CD4-positive, alpha-beta memory T cell (primary cell): ENCODE data around the gene TLL1. TPM values are rescaled to one million over a fixed set of nuclear protein-coding genes. Genes with fewer than 3 reads are reported as not detected.

Experiments used
- CTCF ChIA-PET: fragments of 350-600 bp; sonication (Branson Sonifier 250); formaldehyde crosslinking; loops from one replicate; lab custom pipeline; 2021; ENCODE audit warnings: inconsistent platforms; ENCODE audit not compliant: partially characterized antibody; lab: Charles Lee
- POLR2A ChIA-PET: fragments of 350-600 bp; sonication (Branson Sonifier 250); formaldehyde crosslinking; loops from one replicate; lab custom pipeline; 2021; ENCODE audit not compliant: partially characterized antibody; lab: Charles Lee
- DNase-seq, 5 donors: peaks; one replicate each; pipeline versions ENCODE4 v3.0.0 to v3.0.0-alpha.2; 2020 to 2022; ENCODE audit warnings: mixed read lengths in 1 of 5
- H3K27ac ChIP-seq: one replicate; pipeline ENCODE4 v1.7.0; 2013; ENCODE audit warnings: low read depth, low read length
- H3K27me3 ChIP-seq: 2 replicates; pipeline ENCODE4 v1.7.0; 2013; ENCODE audit warnings: mild to moderate bottlenecking, low read length, moderate library complexity; ENCODE audit not compliant: insufficient read depth
- H3K36me3 ChIP-seq: 2 replicates; pipeline ENCODE4 v1.7.0; 2013; ENCODE audit warnings: mild to moderate bottlenecking, low read length, moderate library complexity; ENCODE audit not compliant: insufficient read depth
- H3K4me1 ChIP-seq: 2 replicates; pipeline ENCODE4 v1.7.0; 2013; ENCODE audit warnings: mild to moderate bottlenecking, low read length, moderate library complexity; ENCODE audit not compliant: insufficient read depth
- H3K4me3 ChIP-seq, 2 donors: one replicate each; pipeline ENCODE4 v1.7.0; 2013; ENCODE audit warnings: low read length in 2 of 2, mild to moderate bottlenecking in 1 of 2
- H3K9me3 ChIP-seq, 2 donors: one replicate each; pipeline ENCODE4 v1.7.0; 2013; ENCODE audit warnings: low read length in 2 of 2, control low read depth in 1 of 2; ENCODE audit not compliant: control insufficient read depth in 1 of 2
- H3K27ac Mint-ChIP-seq, 7 donors: one replicate each; pipeline ENCODE4 v1.8.0; 2020 to 2021; ENCODE audit warnings: mixed read lengths in 7 of 7, mild to moderate bottlenecking in 6 of 7, inconsistent platforms in 3 of 7, moderate library complexity in 3 of 7
- H3K27me3 Mint-ChIP-seq, 2 donors: one replicate each; pipeline ENCODE4 v1.8.0; 2020 to 2021; ENCODE audit warnings: mixed read lengths in 2 of 2
- H3K36me3 Mint-ChIP-seq, 2 donors: one replicate each; pipeline ENCODE4 v1.8.0; 2020 to 2021; ENCODE audit warnings: mixed read lengths in 2 of 2, inconsistent platforms in 1 of 2, mild to moderate bottlenecking in 1 of 2
- H3K4me1 Mint-ChIP-seq, 4 donors: one replicate each; pipeline ENCODE4 v1.8.0; 2020 to 2021; ENCODE audit warnings: mixed read lengths in 4 of 4, mild to moderate bottlenecking in 1 of 4
- H3K4me3 Mint-ChIP-seq, 8 donors: one replicate each; pipeline ENCODE4 v1.8.0; 2020 to 2021; ENCODE audit warnings: mixed read lengths in 8 of 8, mild to moderate bottlenecking in 7 of 8, moderate library complexity in 6 of 8, inconsistent platforms in 3 of 8
- H3K9me3 Mint-ChIP-seq, 8 donors: one replicate each; pipeline ENCODE4 v1.8.0; 2020 to 2021; ENCODE audit warnings: mixed read lengths in 8 of 8, mild to moderate bottlenecking in 5 of 8, inconsistent platforms in 3 of 8, moderate library complexity in 1 of 8
- intact Hi-C: fragments of 100-400 bp; cut with micrococcal nuclease; formaldehyde crosslinking; loops from one replicate; pipeline ENCODE4 v1.15.1; 2023
- polyA plus RNA-seq, 2 donors: library from polyadenylated mRNA; unstranded; fragments of 300-500 nt; fragmentation: Illumina TruSeq; gene quantifications; one replicate each; pipeline ENCODE4 v1.2.3, GENCODE V29; 2021
- total RNA-seq, 2 experiments: library from RNA; stranded (reverse); gene quantifications; one replicate each; pipeline ENCODE4 v1.2.3, GENCODE V29; 2021

The TLL1 gene
- total and polyA plus RNA-seq, 4 experiments from 2014 or later = not detected

DNA sequence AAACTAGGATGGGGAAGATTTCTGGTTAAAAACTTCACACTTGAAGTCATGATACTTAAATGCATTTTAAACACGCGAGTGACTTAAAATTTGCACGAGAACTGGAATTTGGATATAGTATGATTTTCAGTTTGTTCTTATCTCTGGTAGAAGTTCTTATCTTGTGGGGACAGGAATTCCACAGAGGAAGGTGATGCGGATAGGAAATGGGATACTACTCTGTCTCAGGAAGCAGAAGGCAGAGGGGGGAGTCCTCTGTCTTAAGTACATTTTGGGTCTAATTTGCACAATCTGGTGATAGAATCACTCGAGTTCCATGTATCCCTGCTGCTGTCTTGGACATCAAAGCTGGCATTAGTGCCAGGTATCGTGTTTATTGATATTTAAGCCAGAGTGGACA, 53.3 kb downstream of the TLL1 start:
- H3K4me3 ChIP-seq = no peak overlapping the region
- no peak for DNase-seq
- intact Hi-C loops = no loop called here
- no peaks in the 10 kb centered on the region for H3K36me3 ChIP-seq
- Mint-ChIP-seq H3K36me3 (no peaks in the 10 kb centered on the region), H3K27me3 (no peaks in the 10 kb centered on the region), H3K9me3 (peaks cover 0 to 8% (median 0%) of the 10 kb centered on the region in 8 donors), H3K4me1 (no peaks in the 10 kb centered on the region), H3K27ac (no peak overlapping the region), H3K4me3 (no peak overlapping the region)
- H3K9me3 ChIP-seq = no peaks in the 10 kb centered on the region
- no peaks in the 10 kb centered on the region for H3K4me1 ChIP-seq
- POLR2A ChIA-PET = no interaction called here
- no peaks in the 10 kb centered on the region for H3K27me3 ChIP-seq
- CTCF ChIA-PET = no interaction called here
- no peak overlapping the region for H3K27ac ChIP-seq

DNA sequence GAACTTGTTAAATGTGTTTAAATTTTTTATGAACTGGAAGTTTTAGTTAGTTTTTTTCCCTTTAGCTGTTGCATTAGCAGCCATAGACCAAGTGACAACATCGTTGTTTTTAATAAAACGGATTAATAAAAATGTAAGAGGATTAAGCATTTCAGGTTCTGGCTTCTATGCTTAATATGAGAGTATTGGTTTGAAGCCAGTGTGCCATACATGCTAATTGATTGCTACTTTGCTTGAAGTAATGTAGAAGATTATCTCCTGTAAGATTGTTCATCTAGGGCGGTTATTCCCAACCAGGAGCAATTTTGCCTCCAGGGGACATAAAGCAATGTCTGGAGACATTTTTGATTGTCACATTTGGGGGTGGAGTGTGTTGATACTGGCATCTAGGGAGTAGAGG, 54.3 kb downstream of the TLL1 start:
- no peak overlapping the region for H3K4me3 Mint-ChIP-seq

DNA sequence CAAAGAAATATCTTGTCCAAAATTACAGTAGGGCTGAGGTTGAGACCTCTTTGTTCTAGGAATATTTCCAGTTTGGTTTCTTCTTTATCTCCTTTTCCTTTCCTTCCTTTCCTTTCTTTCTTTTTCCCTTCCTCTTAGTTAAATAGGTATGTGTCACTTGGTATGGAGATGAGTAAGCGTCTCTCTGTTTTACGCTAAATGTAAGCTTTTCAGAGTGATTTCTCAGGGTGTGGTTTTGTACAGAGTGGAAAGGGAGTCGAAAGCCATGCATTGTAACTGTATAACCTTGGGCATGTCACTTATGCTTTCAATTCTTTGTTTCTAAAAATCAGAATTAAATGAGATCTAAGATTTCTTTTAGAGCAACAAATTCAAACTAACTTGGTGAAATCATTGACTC, 54.8 kb downstream of the TLL1 start:
- H3K27ac Mint-ChIP-seq = no peak overlapping the region
- intact Hi-C loops = no loop called here
- no peak overlapping the region for H3K4me3 ChIP-seq
- H3K27me3 Mint-ChIP-seq = no peaks in the 10 kb centered on the region
- H3K9me3 ChIP-seq = no peaks in the 10 kb centered on the region
- H3K27ac ChIP-seq = no peak overlapping the region
- no peaks in the 10 kb centered on the region for H3K36me3 ChIP-seq
- ChIA-PET POLR2A (no interaction called here), CTCF (interaction anchor here (0.9 kb wide), 1 partner anchor 8 kb away, joined by 3 read pairs; no protein-coding TSS in a partner anchor)
- peaks cover 0 to 7% (median 0%) of the 10 kb centered on the region in 8 donors for H3K9me3 Mint-ChIP-seq
- H3K27me3 ChIP-seq = no peaks in the 10 kb centered on the region
- H3K4me1 ChIP-seq = no peaks in the 10 kb centered on the region
- H3K4me3 Mint-ChIP-seq = no peak overlapping the region
- no peak for DNase-seq
- no peaks in the 10 kb centered on the region for H3K4me1 Mint-ChIP-seq
- no peaks in the 10 kb centered on the region for H3K36me3 Mint-ChIP-seq

More for the DNA sequence above, 54.3 kb downstream of the TLL1 start:
- H3K27ac ChIP-seq = no peak overlapping the region
- ChIA-PET POLR2A (no interaction called here), CTCF (interaction anchor here (0.9 kb wide), 1 partner anchor 8 kb away, joined by 3 read pairs; no protein-coding TSS in a partner anchor)
- DNase-seq = no peak
- H3K36me3 ChIP-seq = no peaks in the 10 kb centered on the region
- H3K4me3 ChIP-seq = no peak overlapping the region
- Mint-ChIP-seq H3K27me3 (no peaks in the 10 kb centered on the region), H3K9me3 (peaks cover 0 to 7% (median 0%) of the 10 kb centered on the region in 8 donors), H3K36me3 (no peaks in the 10 kb centered on the region), H3K4me1 (no peaks in the 10 kb centered on the region), H3K27ac (no peak overlapping the region)
- no peaks in the 10 kb centered on the region for H3K9me3 ChIP-seq
- H3K27me3 ChIP-seq = no peaks in the 10 kb centered on the region
- no peaks in the 10 kb centered on the region for H3K4me1 ChIP-seq
- intact Hi-C loops = no loop called here

DNA sequence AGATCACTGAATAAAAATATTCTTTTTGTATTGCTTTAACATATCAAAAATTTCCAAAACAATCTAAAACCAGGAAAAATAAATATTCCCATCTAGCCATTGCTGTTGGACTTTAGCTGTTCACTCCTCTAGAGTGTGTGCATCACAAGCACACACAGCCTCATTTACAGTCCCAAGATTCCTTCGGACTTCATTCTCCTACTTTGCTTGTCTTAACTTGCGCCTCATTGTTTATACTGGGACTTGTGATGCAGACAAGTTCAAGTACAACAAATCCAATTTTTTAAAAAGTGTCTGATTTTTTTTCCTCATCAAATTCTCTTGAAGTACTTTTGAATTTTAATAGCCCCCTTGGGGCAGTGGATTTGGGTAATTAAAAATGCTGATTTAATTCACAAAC, 55.6 kb downstream of the TLL1 start:
- H3K4me3 ChIP-seq = no peak overlapping the region
- H3K4me1 ChIP-seq = no peaks in the 10 kb centered on the region
- no peak for DNase-seq
- H3K27me3 ChIP-seq = no peaks in the 10 kb centered on the region
- no peaks in the 10 kb centered on the region for H3K36me3 ChIP-seq
- no peaks in the 10 kb centered on the region for H3K36me3 Mint-ChIP-seq
- intact Hi-C loops = no loop called here
- ChIA-PET CTCF (no interaction called here), POLR2A (no interaction called here)
- no peaks in the 10 kb centered on the region for H3K27me3 Mint-ChIP-seq
- H3K27ac Mint-ChIP-seq = no peak overlapping the region
- peaks cover 0 to 7% (median 0%) of the 10 kb centered on the region in 8 donors for H3K9me3 Mint-ChIP-seq
- no peak overlapping the region for H3K27ac ChIP-seq
- no peak overlapping the region for H3K4me3 Mint-ChIP-seq
- H3K9me3 ChIP-seq = no peaks in the 10 kb centered on the region
- no peaks in the 10 kb centered on the region for H3K4me1 Mint-ChIP-seq

DNA sequence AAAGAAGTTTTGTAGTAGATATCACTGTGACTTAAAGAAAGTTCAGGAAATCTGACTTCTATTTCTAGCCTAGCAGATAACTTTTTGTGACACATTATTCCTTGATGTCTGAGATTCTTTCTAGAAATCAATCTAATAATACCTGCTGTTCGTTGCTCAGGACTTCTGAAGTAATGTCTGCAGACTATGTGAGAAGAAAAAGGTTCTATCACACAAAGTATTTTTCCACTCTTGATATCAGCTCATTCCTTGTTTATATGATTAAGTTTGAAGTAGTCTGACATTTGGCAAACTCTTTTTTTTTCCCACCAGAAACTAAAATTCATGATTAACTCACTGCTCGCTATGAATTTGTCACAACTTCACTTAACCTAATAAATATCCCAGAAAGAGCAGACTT, 56.6 kb downstream of the TLL1 start:
- POLR2A ChIA-PET = no interaction called here
- no peaks in the 10 kb centered on the region for H3K27me3 Mint-ChIP-seq
- CTCF ChIA-PET = no interaction called here
- H3K9me3 Mint-ChIP-seq = peaks cover 0 to 7% (median 0%) of the 10 kb centered on the region in 8 donors
- no peaks in the 10 kb centered on the region for H3K36me3 Mint-ChIP-seq
- H3K4me3 ChIP-seq = no peak overlapping the region
- H3K27me3 ChIP-seq = no peaks in the 10 kb centered on the region
- intact Hi-C loops = no loop called here
- no peaks in the 10 kb centered on the region for H3K36me3 ChIP-seq
- H3K4me1 Mint-ChIP-seq = no peaks in the 10 kb centered on the region
- H3K27ac Mint-ChIP-seq = no peak overlapping the region
- H3K9me3 ChIP-seq = no peaks in the 10 kb centered on the region
- no peaks in the 10 kb centered on the region for H3K4me1 ChIP-seq
- no peak overlapping the region for H3K4me3 Mint-ChIP-seq
- DNase-seq = no peak
- no peak overlapping the region for H3K27ac ChIP-seq

DNA sequence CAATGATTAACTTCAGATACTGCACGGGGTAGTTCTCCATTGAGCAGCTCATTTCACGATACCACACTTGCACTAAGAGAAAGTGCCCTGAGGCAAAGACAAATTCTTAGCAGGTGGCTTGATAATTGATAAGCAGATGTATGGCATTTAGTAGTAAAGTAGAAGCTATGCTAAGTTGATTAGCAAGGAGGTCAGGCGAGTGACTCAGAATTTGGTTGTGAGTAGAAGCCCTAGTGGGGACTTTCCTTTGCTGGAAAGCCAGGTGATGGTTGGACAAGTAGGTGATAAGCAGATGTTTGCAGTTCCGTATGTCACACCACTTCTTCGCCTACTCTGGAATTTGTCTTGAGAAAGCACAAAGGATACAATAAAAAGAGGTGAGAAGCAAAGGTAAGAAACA, 58.7 kb downstream of the TLL1 start:
- POLR2A ChIA-PET = no interaction called here
- Mint-ChIP-seq H3K27ac (no peak overlapping the region), H3K4me1 (no peaks in the 10 kb centered on the region)

DNA sequence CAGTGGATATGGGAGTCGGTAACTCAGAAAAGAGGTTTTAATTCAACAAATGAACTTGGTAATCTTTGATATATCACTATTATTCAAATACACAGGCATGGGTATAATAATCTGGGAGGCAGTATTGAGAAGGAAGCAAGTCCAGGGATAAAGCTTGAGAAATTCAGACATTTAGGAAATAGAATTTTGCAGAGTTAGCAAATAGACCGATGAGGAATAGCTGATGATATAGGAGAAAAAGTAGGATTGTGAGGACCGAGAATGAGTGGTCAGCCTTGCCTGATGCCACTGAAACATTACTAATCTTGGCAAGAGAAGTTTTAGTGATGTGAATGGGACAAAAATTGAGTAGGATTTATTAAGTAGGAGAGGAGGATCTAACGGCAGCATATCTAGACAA, 71.9 kb downstream of the TLL1 start:
- ChIA-PET CTCF (no interaction called here), POLR2A (no interaction called here)
- H3K27me3 ChIP-seq = no peaks in the 10 kb centered on the region
- Mint-ChIP-seq H3K9me3 (peaks cover 0 to 15% (median under 1%) of the 10 kb centered on the region in 8 donors), H3K36me3 (no peaks in the 10 kb centered on the region), H3K4me1 (no peaks in the 10 kb centered on the region), H3K4me3 (no peak overlapping the region), H3K27me3 (no peaks in the 10 kb centered on the region), H3K27ac (no peak overlapping the region)
- no peak overlapping the region for H3K27ac ChIP-seq
- no peak overlapping the region for H3K4me3 ChIP-seq
- no peaks in the 10 kb centered on the region for H3K36me3 ChIP-seq
- no peaks in the 10 kb centered on the region for H3K4me1 ChIP-seq
- intact Hi-C loops = no loop called here
- no peaks in the 10 kb centered on the region for H3K9me3 ChIP-seq
- DNase-seq = no peak

More for the DNA sequence above, 58.7 kb downstream of the TLL1 start:
- Histone ChIP-seq H3K9me3 (no peaks in the 10 kb centered on the region), H3K27ac (no peak overlapping the region), H3K4me1 (no peaks in the 10 kb centered on the region), H3K27me3 (no peaks in the 10 kb centered on the region), H3K36me3 (no peaks in the 10 kb centered on the region), H3K4me3 (no peak overlapping the region)
- intact Hi-C loops = no loop called here
- no peaks in the 10 kb centered on the region for H3K27me3 Mint-ChIP-seq
- H3K4me3 Mint-ChIP-seq = no peak overlapping the region
- CTCF ChIA-PET = no interaction called here
- no peak for DNase-seq
- peaks cover 0 to 3% (median 0%) of the 10 kb centered on the region in 8 donors for H3K9me3 Mint-ChIP-seq
- no peaks in the 10 kb centered on the region for H3K36me3 Mint-ChIP-seq

DNA sequence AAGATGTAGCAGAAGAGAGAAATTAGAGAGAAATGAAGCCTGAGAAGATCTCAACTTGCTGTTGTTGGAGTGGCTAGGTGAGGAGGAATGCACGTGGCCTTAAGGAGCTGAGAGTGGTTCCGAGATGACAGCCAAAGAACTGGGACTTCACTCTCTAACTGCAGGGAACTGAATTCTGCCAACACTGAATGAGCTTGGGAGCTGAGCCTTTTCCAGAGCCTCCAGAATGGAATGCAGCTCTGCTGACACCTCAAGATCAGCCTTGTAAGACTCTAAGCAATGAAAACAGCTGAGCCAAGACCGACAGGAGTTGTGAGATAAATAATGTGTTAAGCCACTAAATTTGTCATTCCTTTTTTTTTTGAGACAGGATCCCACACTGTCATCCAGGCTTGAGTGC, 73.0 kb downstream of the TLL1 start:
- H3K9me3 Mint-ChIP-seq = peaks cover 0 to 15% (median 2%) of the 10 kb centered on the region in 8 donors
- H3K4me1 Mint-ChIP-seq = no peaks in the 10 kb centered on the region
- CTCF ChIA-PET = no interaction called here

More for the DNA sequence above, 73.0 kb downstream of the TLL1 start:
- no peaks in the 10 kb centered on the region for H3K4me1 ChIP-seq
- intact Hi-C loops = no loop called here
- H3K27me3 Mint-ChIP-seq = no peaks in the 10 kb centered on the region
- no peaks in the 10 kb centered on the region for H3K27me3 ChIP-seq
- no peak overlapping the region for H3K27ac ChIP-seq
- DNase-seq = no peak
- no peaks in the 10 kb centered on the region for H3K36me3 ChIP-seq
- no peak overlapping the region for H3K4me3 Mint-ChIP-seq
- POLR2A ChIA-PET = no interaction called here
- no peak overlapping the region for H3K27ac Mint-ChIP-seq
- H3K36me3 Mint-ChIP-seq = no peaks in the 10 kb centered on the region
- H3K4me3 ChIP-seq = no peak overlapping the region
- no peaks in the 10 kb centered on the region for H3K9me3 ChIP-seq
